ENCODE data around the gene PPARD.

PPARD gene

GRCh38 chr6:35392773-35393672, 50.7 kb downstream of the PPARD start:
- H3K4me3 ChIP-seq (replicated peaks; ENCODE audit: insufficient read depth, low read length): no peak overlapping the region
- H3K27me3 ChIP-seq (ENCODE audit: insufficient read depth, poor library complexity, severe bottlenecking): no peaks in the 10 kb centered on the region
- TF ChIP-seq POLR2AphosphoS5 (IDR thresholded peaks at IDR 0.05; ENCODE audit: low read depth): no peak
- TF ChIP-seq REST (IDR thresholded peaks at IDR 0.05; ENCODE audit: insufficient replicate concordance, low read depth): no peak
- TF ChIP-seq SPI1 (IDR thresholded peaks at IDR 0.05; ENCODE audit: borderline replicate concordance, low read depth): no peak
- no peak for TF ChIP-seq CTCF (IDR thresholded peaks at IDR 0.05; ENCODE audit: insufficient read depth, low read length)
- no peak for TF ChIP-seq GABPA (IDR thresholded peaks at IDR 0.05; ENCODE audit: low read depth)
- DNase-seq (ENCODE audit: low read depth in 1 of 2, low spot score in 1 of 2): no peak
- H3K27ac ChIP-seq (replicated peaks): no peak overlapping the region

GRCh38 chr6:35396991-35397390, 54.6 kb downstream of the PPARD start:
- TF ChIP-seq REST (IDR thresholded peaks at IDR 0.05; ENCODE audit: insufficient replicate concordance, low read depth) (no peak), POLR2AphosphoS5 (IDR thresholded peaks at IDR 0.05; ENCODE audit: low read depth) (no peak)
- DNase-seq (ENCODE audit: low read depth in 1 of 2, low spot score in 1 of 2): no peak
- Histone ChIP-seq H3K4me3 (replicated peaks; ENCODE audit: insufficient read depth, low read length) (no peak overlapping the region), H3K27ac (replicated peaks) (no peak overlapping the region), H3K27me3 (ENCODE audit: insufficient read depth, poor library complexity, severe bottlenecking) (no peaks in the 10 kb centered on the region)

- Histone ChIP-seq H3K27me3 (ENCODE audit: insufficient read depth, poor library complexity, severe bottlenecking) (no peaks in the 10 kb centered on the region), H3K27ac (replicated peaks) (no peak overlapping the region), H3K4me3 (replicated peaks; ENCODE audit: insufficient read depth, low read length) (no peak overlapping the region)
- DNase-seq (ENCODE audit: low read depth in 1 of 2, low spot score in 1 of 2): no peak
- TF ChIP-seq GABPA (IDR thresholded peaks at IDR 0.05; ENCODE audit: low read depth): no peak
- TF ChIP-seq SPI1 (IDR thresholded peaks at IDR 0.05; ENCODE audit: borderline replicate concordance, low read depth): no peak
- TF ChIP-seq POLR2AphosphoS5 (IDR thresholded peaks at IDR 0.05; ENCODE audit: low read depth): no peak
- no peak for TF ChIP-seq CTCF (IDR thresholded peaks at IDR 0.05; ENCODE audit: insufficient read depth, low read length)
- TF ChIP-seq REST (IDR thresholded peaks at IDR 0.05; ENCODE audit: insufficient replicate concordance, low read depth): no peak
Measured at GRCh38 chr6:35397806-35398418, 55.6 kb downstream of the PPARD start.

Data from HL-60 (cell line).